Nephron (organoid): ENCODE measurements around the gene LDAF1.

Source experiments
- H3K27ac Mint-ChIP-seq, 3 experiments: 2 replicates each; pipeline ENCODE4 v1.8.0; 2020; ENCODE audit warnings: mixed read lengths in 3 of 3, mild to moderate bottlenecking in 2 of 3, moderate library complexity in 1 of 3
- H3K27me3 Mint-ChIP-seq: 2 replicates; pipeline ENCODE4 v1.8.0; 2021; ENCODE audit warnings: low read depth, mild to moderate bottlenecking, moderate library complexity, mixed read lengths
- H3K36me3 Mint-ChIP-seq: 2 replicates; pipeline ENCODE4 v1.8.0; 2020; ENCODE audit warnings: low read depth, mixed read lengths
- H3K4me1 Mint-ChIP-seq: 2 replicates; pipeline ENCODE4 v1.8.0; 2020; ENCODE audit warnings: mixed read lengths
- H3K4me3 Mint-ChIP-seq, 3 experiments: 2 replicates each; pipeline ENCODE4 v1.8.0; 2020; ENCODE audit warnings: mild to moderate bottlenecking in 3 of 3, mixed read lengths in 3 of 3, moderate library complexity in 2 of 3
- H3K9me3 Mint-ChIP-seq: 2 replicates; pipeline ENCODE4 v1.8.0; 2020; ENCODE audit warnings: mixed read lengths
- CTCF ChIP-seq, 3 experiments: fragments of 200-600 bp; sonication (generic); IDR thresholded peaks; one replicate each; pipeline ENCODE4 v1.5.0; 2021; ENCODE audit warnings: antibody characterized with exemption in 3 of 3; ENCODE audit not compliant: unreplicated experiment in 3 of 3

The LDAF1 gene

GRCh38 chr16:21179983-21180365, 21.5 kb downstream of the LDAF1 start:
- Mint-ChIP-seq H3K4me3 (no peak overlapping the region), H3K4me1 (no peaks in the 10 kb centered on the region), H3K9me3 (peaks cover 6% of the 10 kb centered on the region), H3K27me3 (no peaks in the 10 kb centered on the region), H3K27ac (no peak overlapping the region), H3K36me3 (peaks cover 66% of the 10 kb centered on the region)
- TF ChIP-seq CTCF (IDR thresholded peaks at IDR 0.05; ENCODE audit: unreplicated experiment in 3 of 3), result no peak

GRCh38 chr16:21183995-21184394, 25.5 kb downstream of the LDAF1 start:
- no peaks in the 10 kb centered on the region for H3K4me1 Mint-ChIP-seq
- TF ChIP-seq CTCF (IDR thresholded peaks at IDR 0.05; ENCODE audit: unreplicated experiment in 3 of 3), result no peak
- H3K4me3 Mint-ChIP-seq, result no peak overlapping the region
- peaks cover 6% of the 10 kb centered on the region for H3K9me3 Mint-ChIP-seq
- no peak overlapping the region for H3K27ac Mint-ChIP-seq
- H3K36me3 Mint-ChIP-seq, result peaks cover 44% of the 10 kb centered on the region
- peaks cover 11% of the 10 kb centered on the region for H3K27me3 Mint-ChIP-seq

GRCh38 chr16:21184834-21185233, 26.4 kb downstream of the LDAF1 start:
- Mint-ChIP-seq H3K27ac (no peak overlapping the region), H3K27me3 (peaks cover 11% of the 10 kb centered on the region), H3K4me3 (no peak overlapping the region), H3K36me3 (peaks cover 35% of the 10 kb centered on the region), H3K9me3 (peaks cover 6% of the 10 kb centered on the region), H3K4me1 (no peaks in the 10 kb centered on the region)
- TF ChIP-seq CTCF (IDR thresholded peaks at IDR 0.05; ENCODE audit: unreplicated experiment in 3 of 3), result no peak

- Mint-ChIP-seq H3K4me3 (no peak overlapping the region), H3K27ac (no peak overlapping the region), H3K4me1 (no peaks in the 10 kb centered on the region), H3K27me3 (peaks cover 16% of the 10 kb centered on the region), H3K9me3 (peaks cover 8% of the 10 kb centered on the region), H3K36me3 (peaks cover 31% of the 10 kb centered on the region)
- no peak for TF ChIP-seq CTCF (IDR thresholded peaks at IDR 0.05; ENCODE audit: unreplicated experiment in 3 of 3)
These were observed 27.3 kb downstream of the LDAF1 start for GRCh38 chr16:21185659-21186325.

GRCh38 chr16:21186326-21186691, 27.8 kb downstream of the LDAF1 start:
- no peaks in the 10 kb centered on the region for H3K4me1 Mint-ChIP-seq
- H3K9me3 Mint-ChIP-seq, result peaks cover 8% of the 10 kb centered on the region
- H3K36me3 Mint-ChIP-seq, result peaks cover 26% of the 10 kb centered on the region
- no peak overlapping the region for H3K27ac Mint-ChIP-seq
- H3K4me3 Mint-ChIP-seq, result no peak overlapping the region
- TF ChIP-seq CTCF (IDR thresholded peaks at IDR 0.05; ENCODE audit: unreplicated experiment in 3 of 3), result no peak
- peaks cover 16% of the 10 kb centered on the region for H3K27me3 Mint-ChIP-seq

GRCh38 chr16:21189311-21189710, 30.8 kb downstream of the LDAF1 start:
- peaks cover 25% of the 10 kb centered on the region for H3K27me3 Mint-ChIP-seq
- no peaks in the 10 kb centered on the region for H3K4me1 Mint-ChIP-seq
- no peak overlapping the region for H3K4me3 Mint-ChIP-seq
- TF ChIP-seq CTCF (IDR thresholded peaks at IDR 0.05; ENCODE audit: unreplicated experiment in 3 of 3), result no peak
- H3K36me3 Mint-ChIP-seq, result peaks cover 3% of the 10 kb centered on the region
- peaks cover 4% of the 10 kb centered on the region for H3K9me3 Mint-ChIP-seq
- H3K27ac Mint-ChIP-seq, result no peak overlapping the region
